GM19438 (cell line): ENCODE results near the gene GAGE13.
"Not testable (repeated sequence)": the region's sequence is repeated elsewhere in the genome, so short reads cannot be mapped to it uniquely, and the experiment has no call there.

Experiments used
- ATAC-seq: cut with Tn5 transposase; IDR thresholded peaks from one replicate; pipeline ENCODE4 v1.9.1; 2021; ENCODE audit warnings: low read depth; ENCODE audit not compliant: unreplicated experiment

The GAGE13 gene

DNA sequence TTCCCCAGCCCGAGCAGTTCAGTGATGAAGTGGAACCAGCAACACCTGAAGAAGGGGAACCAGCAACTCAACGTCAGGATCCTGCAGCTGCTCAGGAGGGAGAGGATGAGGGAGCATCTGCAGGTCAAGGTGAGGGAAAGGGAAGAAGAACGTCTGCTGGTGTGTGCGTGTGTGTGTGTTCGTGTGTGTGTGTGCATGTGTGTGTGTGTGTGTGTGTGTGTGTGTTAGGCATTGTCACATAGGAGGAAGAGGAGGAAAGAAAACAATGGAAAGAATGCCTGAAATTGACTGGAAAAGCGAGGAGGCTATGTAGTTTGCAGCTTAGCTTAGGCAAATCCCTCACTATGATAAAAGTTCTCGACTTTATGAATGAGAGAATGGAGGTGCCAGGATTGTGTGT, 7.6 kb upstream of the GAGE13 start:
- not testable (repeated sequence) for ATAC-seq

DNA sequence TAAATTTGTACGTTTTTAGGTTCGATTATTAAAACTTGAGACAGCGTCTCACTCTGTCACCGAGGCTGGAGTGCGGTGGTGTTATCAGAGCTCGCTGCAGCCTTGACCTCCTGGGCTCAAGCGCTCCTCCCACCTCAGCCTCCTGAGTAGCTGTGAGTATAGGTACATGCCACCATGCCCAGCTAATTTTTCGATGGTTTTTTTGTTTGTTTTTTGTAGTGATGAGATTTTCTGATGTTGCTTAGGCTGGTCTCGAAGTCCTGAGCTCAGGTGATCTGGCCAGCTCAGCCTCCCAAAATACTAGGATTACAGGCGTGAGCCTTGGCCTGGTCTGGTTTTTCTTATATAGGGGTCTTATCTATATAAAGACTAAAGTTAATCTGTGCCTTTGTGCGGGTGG, 961 bp upstream of the GAGE13 start:
- ATAC-seq: not testable (repeated sequence)

DNA sequence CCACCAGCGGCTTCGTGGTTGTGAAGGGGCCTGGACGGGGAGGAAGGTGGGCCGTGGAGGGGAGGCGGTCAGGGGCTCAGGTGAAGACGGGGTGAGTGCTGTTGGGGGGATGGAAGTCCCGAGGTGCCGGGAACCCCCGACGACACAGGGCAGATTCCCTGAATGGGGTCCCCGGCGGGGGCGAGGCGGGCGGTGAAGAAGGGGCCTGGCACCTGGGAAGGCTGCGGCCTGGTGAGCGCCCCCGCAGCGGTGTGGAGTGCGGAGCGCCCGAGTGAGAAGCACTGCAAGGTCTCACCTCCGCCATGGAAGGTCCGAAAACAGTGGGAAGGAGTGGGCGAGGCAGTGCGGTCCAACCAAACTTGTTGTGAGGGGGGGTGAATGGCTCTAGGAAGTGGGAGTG, 459 bp downstream of the GAGE13 start:
- not testable (repeated sequence) for ATAC-seq

DNA sequence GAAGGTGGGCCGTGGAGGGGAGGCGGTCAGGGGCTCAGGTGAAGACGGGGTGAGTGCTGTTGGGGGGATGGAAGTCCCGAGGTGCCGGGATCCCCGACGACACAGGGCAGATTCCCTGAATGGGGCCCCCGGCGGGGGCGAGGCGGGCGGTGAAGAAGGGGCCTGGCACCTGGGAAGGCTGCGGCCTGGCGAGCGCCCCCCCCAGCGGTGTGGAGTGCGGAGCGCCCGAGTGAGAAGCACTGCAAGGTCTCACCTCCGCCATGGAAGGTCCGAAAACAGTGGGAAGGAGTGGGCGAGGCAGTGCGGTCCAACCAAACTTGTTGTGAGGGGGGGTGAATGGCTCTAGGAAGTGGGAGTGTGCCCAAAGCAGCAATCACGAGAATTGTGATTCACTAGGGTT, 10.1 kb downstream of the GAGE13 start:
- not testable (repeated sequence) for ATAC-seq

DNA sequence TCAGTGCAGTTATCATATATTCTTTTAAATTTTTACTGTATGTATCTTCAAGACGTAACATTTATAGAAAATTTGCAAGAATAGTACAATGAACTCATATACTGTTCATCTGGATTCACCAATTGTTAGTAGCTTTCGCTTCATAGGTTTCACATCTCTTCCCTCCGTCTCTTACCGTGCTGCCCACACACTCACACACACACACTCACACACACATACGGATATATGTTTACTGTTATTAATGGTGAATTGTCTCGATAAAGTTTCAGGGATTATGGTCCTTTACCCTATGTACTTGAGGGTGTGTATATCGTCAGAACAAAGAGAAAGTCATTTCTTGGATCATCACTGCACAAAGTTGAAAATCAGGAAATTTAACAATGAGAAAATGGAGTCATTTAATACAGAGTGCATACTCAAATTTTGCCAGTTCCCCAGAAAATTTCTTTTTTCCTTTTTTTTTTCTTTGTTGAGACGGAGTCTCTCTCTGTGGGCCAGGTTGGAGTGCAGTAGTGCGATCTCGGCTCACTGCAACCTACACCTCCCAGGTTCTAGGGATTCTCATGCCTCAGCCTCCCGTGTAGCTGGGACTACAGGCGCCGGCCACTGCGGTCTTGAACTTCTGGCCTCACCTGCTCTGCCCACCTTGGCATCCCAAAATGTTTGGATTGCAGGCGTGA, 13.3 kb downstream of the GAGE13 start:
- not testable (repeated sequence) for ATAC-seq

DNA sequence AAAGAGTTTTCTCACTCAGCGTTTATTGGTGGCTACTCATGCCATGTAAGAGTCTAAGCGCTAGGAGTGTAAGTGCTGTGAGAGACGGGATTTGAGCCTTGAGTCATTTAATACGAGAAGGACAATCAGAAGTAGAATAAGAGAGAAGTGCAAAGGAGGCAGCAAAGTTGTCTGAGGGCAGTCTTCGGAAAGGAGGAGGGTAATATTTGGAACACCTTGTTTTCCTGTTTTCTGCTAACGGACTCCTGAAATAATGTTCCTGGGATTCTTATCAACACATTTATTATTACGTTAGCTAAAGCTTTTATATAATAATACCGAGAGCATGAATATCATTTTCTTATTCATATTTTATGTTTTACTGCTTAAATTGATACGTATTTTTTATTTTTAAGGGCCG, 14.0 kb downstream of the GAGE13 start:
- not testable (repeated sequence) for ATAC-seq

DNA sequence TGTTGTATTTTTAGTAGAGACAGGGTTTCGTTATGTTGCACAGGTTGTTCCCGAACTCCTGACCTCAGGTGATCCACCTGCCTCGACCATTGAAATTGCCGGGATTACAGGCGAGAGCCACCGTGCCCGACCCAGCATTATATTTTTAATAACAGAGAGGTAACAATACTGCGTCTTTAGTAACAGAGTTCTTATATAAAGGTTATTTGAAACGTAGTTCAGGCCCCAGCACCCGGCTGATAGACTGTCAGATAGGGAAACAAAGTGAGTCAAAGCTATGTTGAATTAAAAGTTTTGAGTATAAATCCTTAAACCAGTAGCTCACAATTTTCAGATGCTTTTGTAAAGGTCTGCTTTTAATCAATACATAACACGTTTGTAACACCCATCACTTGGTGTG, 14.8 kb downstream of the GAGE13 start:
- ATAC-seq: not testable (repeated sequence)
